HepG2 (cell line): ENCODE results near the gene CDNF. TPM values are rescaled to one million over a fixed set of nuclear protein-coding genes. Genes with fewer than 3 reads are reported as not detected.

Source experiments
- AHDC1 ChIP-seq: sonication (generic); formaldehyde crosslinking; IDR thresholded peaks from 2 replicates; pipeline ENCODE4 v1.5.1; 2020; ENCODE audit warnings: mild to moderate bottlenecking, missing genetic modification reagents, borderline replicate concordance
- AKNA ChIP-seq: sonication (generic); formaldehyde crosslinking; IDR thresholded peaks from 2 replicates; pipeline ENCODE4 v1.4.0; 2020; ENCODE audit warnings: missing genetic modification reagents, borderline replicate concordance
- BATF2 ChIP-seq: sonication (generic); formaldehyde crosslinking; IDR thresholded peaks from 2 replicates; pipeline ENCODE4 v1.8.0; 2022; ENCODE audit warnings: mild to moderate bottlenecking, missing genetic modification reagents, moderate library complexity
- JDP2 ChIP-seq: sonication (generic); formaldehyde crosslinking; IDR thresholded peaks from 2 replicates; pipeline ENCODE4 v1.8.1; 2022; ENCODE audit warnings: missing genetic modification reagents, borderline replicate concordance
- MED8 ChIP-seq: sonication (generic); formaldehyde crosslinking; IDR thresholded peaks from 2 replicates; pipeline ENCODE4 v1.8.1; 2023; ENCODE audit warnings: mild to moderate bottlenecking, missing genetic modification reagents; ENCODE audit not compliant: insufficient replicate concordance
- ZC3H13 ChIP-seq: sonication (generic); formaldehyde crosslinking; IDR thresholded peaks from 2 replicates; pipeline ENCODE4 v1.8.1; 2023; ENCODE audit warnings: mild to moderate bottlenecking, missing genetic modification reagents, moderate library complexity
- ZNF274 ChIP-seq: sonication (generic); formaldehyde crosslinking; IDR thresholded peaks from 2 replicates; pipeline ENCODE4 v1.5.1; 2020; ENCODE audit warnings: mild to moderate bottlenecking, missing genetic modification reagents
- ZNF674 ChIP-seq: sonication (generic); formaldehyde crosslinking; IDR thresholded peaks from 2 replicates; pipeline ENCODE4 v1.5.0; 2020; ENCODE audit warnings: low read depth, mild to moderate bottlenecking, missing genetic modification reagents
- ZNF687 ChIP-seq: sonication (generic); formaldehyde crosslinking; IDR thresholded peaks from 2 replicates; pipeline ENCODE4 v1.5.1; 2020; ENCODE audit warnings: mild to moderate bottlenecking, missing genetic modification reagents, moderate library complexity
- polyA plus RNA-seq, 8 experiments: library from polyadenylated mRNA; depleted of rRNA in 3 of 8; stranded (reverse) in 7 of 8; unstranded in 1 of 8; fragments of >200 nt; fragmentation: Illumina TruSeq in 4 of 8; extraction: Trizol in 4 of 8; gene quantifications; 2 replicates each; pipeline versions ENCODE4 v1.2.1 to v1.2.3, GENCODE V29; 2011 to 2016; ENCODE audit warnings: low read depth in 4 of 8, missing spikeins in 1 of 8, mixed read lengths in 1 of 8; ENCODE audit not compliant: insufficient read depth in 1 of 8
- total RNA-seq, 5 experiments: library from RNA; depleted of rRNA; stranded (reverse); fragments of >200 nt; fragmentation: Illumina TruSeq; extraction: Trizol; gene quantifications; 2 replicates each; pipeline ENCODE4 v1.2.3, GENCODE V29; 2016; ENCODE audit warnings: low read depth in 1 of 5
- TF ChIP-seq, protein P1 (sequence below): sonication (generic); formaldehyde crosslinking; IDR thresholded peaks from 2 replicates; pipeline ENCODE4 v1.8.0; 2023; ENCODE audit warnings: mild to moderate bottlenecking, missing genetic modification reagents

Gene CDNF
- total and polyA plus RNA-seq, 2 of the 13 experiments (the other 11 are each of a cell fraction or from before 2014, with no cell fraction given), result 0.29 to 0.33 TPM

DNA sequence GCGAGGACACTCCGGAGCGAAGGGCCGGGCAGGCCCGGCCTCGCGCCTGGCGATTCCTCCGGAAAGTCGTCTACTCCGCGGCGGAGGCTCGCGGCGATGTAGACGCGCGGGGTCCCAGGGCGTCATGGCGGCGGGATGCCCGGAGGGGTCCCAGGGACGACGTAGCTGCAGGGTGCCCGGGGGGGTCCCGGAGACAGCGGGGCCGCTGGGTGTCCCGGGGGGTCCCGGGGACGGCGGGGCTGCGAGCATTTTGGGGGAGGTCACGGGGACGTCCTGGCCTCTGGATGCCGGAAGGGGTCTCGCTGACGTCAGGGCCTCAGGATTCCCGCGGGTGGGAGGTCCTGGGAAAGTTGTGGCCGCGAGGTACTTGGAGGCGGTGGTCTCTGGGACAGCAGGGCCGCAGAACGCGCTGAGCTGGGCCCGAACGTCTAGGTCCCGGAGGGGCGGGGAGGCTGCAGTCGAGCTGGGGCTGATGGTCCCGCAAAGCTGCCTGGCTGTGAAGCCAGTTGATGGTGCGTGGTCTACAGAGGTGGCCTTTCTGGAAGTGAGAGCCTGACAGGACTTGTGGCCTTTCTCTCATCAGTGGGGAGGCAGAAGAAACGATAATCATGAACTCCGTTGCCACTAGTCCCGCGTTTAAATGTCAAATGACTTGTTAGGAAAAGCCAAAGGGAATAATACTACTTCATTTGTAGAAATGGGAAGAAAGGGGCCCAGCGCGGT, 906 bp upstream of the CDNF start (continued):
- 0 out of 2 replicates have a peak, but pooled peaks have one; percentile 1 for TF ChIP-seq BATF2 (CRISPR knock-in tag)
- TF ChIP-seq ZNF674 (CRISPR knock-in tag), result no peak
- no peak for TF ChIP-seq AHDC1 (CRISPR knock-in tag)
- 0 out of 2 replicates have a peak, but pooled peaks have one; percentile 25 for TF ChIP-seq ZC3H13 (CRISPR knock-in tag)
- TF ChIP-seq ZNF687, result peak; percentile 1; the same call in 1 of the 2 replicates
- TF ChIP-seq MED8, result no peak
- no peak for TF ChIP-seq AKNA
- no peak for TF ChIP-seq JDP2 (CRISPR knock-in tag)
- TF ChIP-seq, protein P1, sequence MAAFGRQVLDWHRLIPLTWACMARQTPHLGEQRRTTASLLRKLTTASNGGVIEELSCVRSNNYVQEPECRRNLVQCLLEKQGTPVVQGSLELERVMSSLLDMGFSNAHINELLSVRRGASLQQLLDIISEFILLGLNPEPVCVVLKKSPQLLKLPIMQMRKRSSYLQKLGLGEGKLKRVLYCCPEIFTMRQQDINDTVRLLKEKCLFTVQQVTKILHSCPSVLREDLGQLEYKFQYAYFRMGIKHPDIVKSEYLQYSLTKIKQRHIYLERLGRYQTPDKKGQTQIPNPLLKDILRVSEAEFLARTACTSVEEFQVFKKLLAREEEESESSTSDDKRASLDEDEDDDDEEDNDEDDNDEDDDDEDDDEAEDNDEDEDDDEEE (CRISPR knock-in tag), result 0 out of 2 replicates have a peak, but pooled peaks have one; percentile 12
- no peak for TF ChIP-seq ZNF274 (CRISPR knock-in tag)
